ENCODE measurements around the gene TPGS2.
"Not testable (repeated sequence)": the region's sequence is repeated elsewhere in the genome, so short reads cannot be mapped to it uniquely, and the experiment has no call there.

TPGS2 gene

GRCh38 chr18:36772241-36772723 is 56.5 kb downstream of the TPGS2 start:
- no peak for DNase-seq (ENCODE audit: low read depth)

GRCh38 chr18:36771245-36771644 is 57.6 kb downstream of the TPGS2 start:
- DNase-seq (ENCODE audit: low read depth), result no peak

GRCh38 chr18:36770315-36770946 is 58.4 kb downstream of the TPGS2 start:
- no peak for DNase-seq (ENCODE audit: low read depth)

- DNase-seq (ENCODE audit: low read depth), result no peak
These were observed 59.0 kb downstream of the TPGS2 start for GRCh38 chr18:36769611-36770314.

- DNase-seq (ENCODE audit: low read depth), result no peak
These were observed 59.6 kb downstream of the TPGS2 start for GRCh38 chr18:36769172-36769571.

GRCh38 chr18:36766836-36767235 is 62.0 kb downstream of the TPGS2 start:
- DNase-seq (ENCODE audit: low read depth), result no peak

- not testable (repeated sequence) for DNase-seq (ENCODE audit: low read depth)
These were observed 65.8 kb downstream of the TPGS2 start for GRCh38 chr18:36762965-36763364.

- DNase-seq (ENCODE audit: low read depth), result no peak
These were observed 66.7 kb downstream of the TPGS2 start for GRCh38 chr18:36762074-36762473.

- no peak for DNase-seq (ENCODE audit: low read depth)
These were observed 67.6 kb downstream of the TPGS2 start for GRCh38 chr18:36761186-36761698.

- no peak for DNase-seq (ENCODE audit: low read depth)
These were observed 68.2 kb downstream of the TPGS2 start for GRCh38 chr18:36760598-36760997.

- DNase-seq (ENCODE audit: low read depth), result no peak
These were observed 69.5 kb downstream of the TPGS2 start for GRCh38 chr18:36759167-36759776.

- DNase-seq (ENCODE audit: low read depth), result no peak
These were observed 70.2 kb downstream of the TPGS2 start for GRCh38 chr18:36758623-36759022.

GRCh38 chr18:36757991-36758390 is 70.8 kb downstream of the TPGS2 start:
- DNase-seq (ENCODE audit: low read depth), result no peak

- DNase-seq (ENCODE audit: low read depth), result no peak
These were observed 71.7 kb downstream of the TPGS2 start for GRCh38 chr18:36757081-36757480.

GRCh38 chr18:36756242-36756641 is 72.6 kb downstream of the TPGS2 start:
- DNase-seq (ENCODE audit: low read depth), result no peak

- no peak for DNase-seq (ENCODE audit: low read depth)
These were observed 75.6 kb downstream of the TPGS2 start for GRCh38 chr18:36752929-36753865.

GRCh38 chr18:36745219-36745975 is 83.4 kb downstream of the TPGS2 start:
- DNase-seq (ENCODE audit: low read depth), result no peak

GRCh38 chr18:36744261-36744876 is 84.4 kb downstream of the TPGS2 start:
- no peak for DNase-seq (ENCODE audit: low read depth)

Measured in stromal cell of bone marrow (primary cell).